Choroid plexus epithelial cell (primary cell): Measurements from ENCODE around the gene CHRNA9.

Experiments used
- DNase-seq: peaks from one replicate; pipeline ENCODE4 v3.0.0-alpha.2; 2010; ENCODE audit warnings: low read depth
- H3K4me3 ChIP-seq: 2 replicates; pipeline ENCODE4 v1.5.1; 2011; ENCODE audit warnings: low read depth, mild to moderate bottlenecking, control low read depth, low read length, moderate library complexity
- CTCF ChIP-seq: conservative IDR thresholded peaks from 2 replicates; pipeline ENCODE4 v1.5.1; 2011; ENCODE audit warnings: low read depth, mild to moderate bottlenecking, control low read depth, inconsistent platforms, low read length, moderate library complexity

The CHRNA9 gene

GRCh38 chr4:40357738-40358137 is 22.6 kb downstream of the CHRNA9 start:
- TF ChIP-seq CTCF: no peak
- DNase-seq: no peak
- H3K4me3 ChIP-seq: no peak overlapping the region

GRCh38 chr4:40361338-40361737 is 26.2 kb downstream of the CHRNA9 start:
- no peak for TF ChIP-seq CTCF
- H3K4me3 ChIP-seq: no peak overlapping the region
- no peak for DNase-seq

DNA sequence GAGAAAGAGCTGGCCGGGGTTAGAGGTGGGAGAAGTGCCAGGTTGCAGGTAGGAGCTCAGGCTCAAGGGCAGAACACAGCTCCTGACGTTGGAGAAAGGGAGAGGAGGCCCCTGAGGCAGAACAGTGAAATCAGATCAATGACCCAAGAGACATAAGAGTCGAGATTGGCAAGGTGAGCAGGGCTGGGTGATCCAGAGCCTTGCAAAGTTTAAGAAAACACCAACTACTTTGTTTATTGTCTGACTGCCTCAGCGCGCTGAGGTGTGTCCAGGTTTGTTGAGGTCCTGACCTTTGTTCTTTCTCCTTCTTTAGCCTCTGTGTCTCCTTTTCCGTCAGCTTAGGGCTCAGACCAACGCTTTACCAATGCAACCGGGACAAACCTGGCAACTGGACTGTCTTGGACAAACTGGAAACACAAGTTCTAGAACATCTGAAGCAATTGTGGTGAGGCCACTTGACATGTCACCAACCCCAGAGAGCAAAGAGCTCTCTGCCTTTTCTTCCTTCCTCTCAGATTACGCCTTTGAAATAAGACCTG is 28.3 kb downstream of the CHRNA9 start:
- no peak for DNase-seq
- TF ChIP-seq CTCF: no peak
- no peak overlapping the region for H3K4me3 ChIP-seq

GRCh38 chr4:40363945-40364344 is 28.8 kb downstream of the CHRNA9 start:
- no peak for DNase-seq
- no peak overlapping the region for H3K4me3 ChIP-seq
- TF ChIP-seq CTCF: no peak

DNA sequence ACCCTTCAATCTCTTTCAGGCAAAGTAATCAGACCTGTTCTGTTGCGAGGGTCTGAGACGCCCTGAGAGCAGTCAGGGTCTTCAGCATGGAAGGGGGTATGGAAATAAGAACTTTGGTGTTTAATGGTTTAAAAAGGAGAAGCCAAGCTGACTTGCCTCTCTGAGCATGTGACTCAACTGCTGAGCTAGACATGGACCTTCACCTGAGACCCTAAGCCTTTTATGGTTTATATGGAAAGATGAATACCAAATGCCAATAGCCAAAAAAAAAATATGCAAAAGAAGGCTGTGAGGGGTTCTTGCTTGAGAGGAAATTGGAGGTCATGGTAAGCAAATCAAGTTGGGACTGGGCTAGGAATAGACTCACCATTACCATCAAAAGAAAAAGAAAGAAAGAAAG is 30.6 kb downstream of the CHRNA9 start:
- DNase-seq: no peak
- no peak for TF ChIP-seq CTCF
- H3K4me3 ChIP-seq: no peak overlapping the region

- DNase-seq: no peak
- no peak overlapping the region for H3K4me3 ChIP-seq
- no peak for TF ChIP-seq CTCF
These were observed 32.3 kb downstream of the CHRNA9 start for GRCh38 chr4:40367451-40367850.

- no peak overlapping the region for H3K4me3 ChIP-seq
- peak; percentile 2 for DNase-seq
- no peak for TF ChIP-seq CTCF
These were observed 34.5 kb downstream of the CHRNA9 start for GRCh38 chr4:40369437-40370274.
